ENCODE measurements around the gene NTM. TPM values are rescaled to one million over a fixed set of nuclear protein-coding genes. Genes with fewer than 3 reads are reported as not detected.

NTM gene
- total RNA-seq, 1 experiment from 2014 or later, result not detected

DNA sequence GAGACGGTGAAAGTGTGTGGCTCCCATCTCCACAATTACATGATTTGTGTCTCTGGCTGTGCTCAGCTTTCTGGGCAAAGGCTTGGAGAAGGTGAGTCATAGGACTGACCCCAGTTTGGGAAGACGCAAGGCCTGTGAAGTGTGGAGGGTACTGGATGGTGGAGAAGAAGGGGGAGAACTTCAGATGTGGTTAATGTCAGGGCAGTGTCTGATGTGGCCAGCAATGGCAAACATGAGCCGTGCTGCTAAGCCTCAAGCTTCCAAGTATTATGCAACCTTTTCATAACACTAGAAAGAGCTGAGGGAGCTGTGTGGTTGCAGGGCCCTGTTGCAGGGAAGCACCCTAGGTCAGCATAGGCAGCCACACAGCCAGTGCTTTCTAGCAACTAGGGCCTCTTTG is 110.9 kb downstream of the NTM start:
- DNase-seq (ENCODE audit: low read depth, low spot score) (no peak), ATAC-seq (no peak)
- H3K79me2 ChIP-seq (ENCODE audit: insufficient read depth, low read length), result no peaks in the 10 kb centered on the region
- BruUV-seq (replicated peaks), result no TSS peak
- H4K20me1 ChIP-seq (ENCODE audit: insufficient read depth), result no peaks in the 10 kb centered on the region
- no peak overlapping the region for H3K27ac ChIP-seq (ENCODE audit: low read depth, low read length)
- H3K9ac ChIP-seq (ENCODE audit: low read length), result no peak overlapping the region
- peaks cover 0 to 7% of the 10 kb centered on the region in 2 experiments; a peak in 1 of 4 replicates for H3K9me3 ChIP-seq (ENCODE audit: control insufficient read depth in 1 of 2, insufficient read depth in 1 of 2, low read depth in 1 of 2, low read length in 2 of 2)
- RAD21 ChIA-PET (ENCODE audit: low non-redundant PET in 1 of 2, low total read pairs in 2 of 2, uncharacterized antibody in 2 of 2, unreplicated experiment in 2 of 2), result no interaction called here
- H2AFZ ChIP-seq (ENCODE audit: low read depth, low read length, poor library complexity, severe bottlenecking), result no peak overlapping the region
- CTCF ChIA-PET, result no interaction called here
- TF ChIP-seq, protein P1, sequence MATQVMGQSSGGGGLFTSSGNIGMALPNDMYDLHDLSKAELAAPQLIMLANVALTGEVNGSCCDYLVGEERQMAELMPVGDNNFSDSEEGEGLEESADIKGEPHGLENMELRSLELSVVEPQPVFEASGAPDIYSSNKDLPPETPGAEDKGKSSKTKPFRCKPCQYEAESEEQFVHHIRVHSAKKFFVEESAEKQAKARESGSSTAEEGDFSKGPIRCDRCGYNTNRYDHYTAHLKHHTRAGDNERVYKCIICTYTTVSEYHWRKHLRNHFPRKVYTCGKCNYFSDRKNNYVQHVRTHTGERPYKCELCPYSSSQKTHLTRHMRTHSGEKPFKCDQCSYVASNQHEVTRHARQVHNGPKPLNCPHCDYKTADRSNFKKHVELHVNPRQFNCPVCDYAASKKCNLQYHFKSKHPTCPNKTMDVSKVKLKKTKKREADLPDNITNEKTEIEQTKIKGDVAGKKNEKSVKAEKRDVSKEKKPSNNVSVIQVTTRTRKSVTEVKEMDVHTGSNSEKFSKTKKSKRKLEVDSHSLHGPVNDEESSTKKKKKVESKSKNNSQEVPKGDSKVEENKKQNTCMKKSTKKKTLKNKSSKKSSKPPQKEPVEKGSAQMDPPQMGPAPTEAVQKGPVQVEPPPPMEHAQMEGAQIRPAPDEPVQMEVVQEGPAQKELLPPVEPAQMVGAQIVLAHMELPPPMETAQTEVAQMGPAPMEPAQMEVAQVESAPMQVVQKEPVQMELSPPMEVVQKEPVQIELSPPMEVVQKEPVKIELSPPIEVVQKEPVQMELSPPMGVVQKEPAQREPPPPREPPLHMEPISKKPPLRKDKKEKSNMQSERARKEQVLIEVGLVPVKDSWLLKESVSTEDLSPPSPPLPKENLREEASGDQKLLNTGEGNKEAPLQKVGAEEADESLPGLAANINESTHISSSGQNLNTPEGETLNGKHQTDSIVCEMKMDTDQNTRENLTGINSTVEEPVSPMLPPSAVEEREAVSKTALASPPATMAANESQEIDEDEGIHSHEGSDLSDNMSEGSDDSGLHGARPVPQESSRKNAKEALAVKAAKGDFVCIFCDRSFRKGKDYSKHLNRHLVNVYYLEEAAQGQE (IDR thresholded peaks at IDR 0.05; ENCODE audit: low read depth), result no peak
- no peak for TF ChIP-seq ELF1 (IDR thresholded peaks at IDR 0.05; ENCODE audit: borderline replicate concordance, low read depth)
- TF ChIP-seq SP1 (IDR thresholded peaks at IDR 0.05; ENCODE audit: low read depth), result no peak
- TF ChIP-seq JUND (IDR thresholded peaks at IDR 0.05), result no peak
- TF ChIP-seq ZNF274 (IDR thresholded peaks at IDR 0.05; ENCODE audit: low read depth, low read length), result no peak
- no peak for TF ChIP-seq CEBPB (IDR thresholded peaks at IDR 0.05; ENCODE audit: low read depth)
- TF ChIP-seq, protein P2, sequence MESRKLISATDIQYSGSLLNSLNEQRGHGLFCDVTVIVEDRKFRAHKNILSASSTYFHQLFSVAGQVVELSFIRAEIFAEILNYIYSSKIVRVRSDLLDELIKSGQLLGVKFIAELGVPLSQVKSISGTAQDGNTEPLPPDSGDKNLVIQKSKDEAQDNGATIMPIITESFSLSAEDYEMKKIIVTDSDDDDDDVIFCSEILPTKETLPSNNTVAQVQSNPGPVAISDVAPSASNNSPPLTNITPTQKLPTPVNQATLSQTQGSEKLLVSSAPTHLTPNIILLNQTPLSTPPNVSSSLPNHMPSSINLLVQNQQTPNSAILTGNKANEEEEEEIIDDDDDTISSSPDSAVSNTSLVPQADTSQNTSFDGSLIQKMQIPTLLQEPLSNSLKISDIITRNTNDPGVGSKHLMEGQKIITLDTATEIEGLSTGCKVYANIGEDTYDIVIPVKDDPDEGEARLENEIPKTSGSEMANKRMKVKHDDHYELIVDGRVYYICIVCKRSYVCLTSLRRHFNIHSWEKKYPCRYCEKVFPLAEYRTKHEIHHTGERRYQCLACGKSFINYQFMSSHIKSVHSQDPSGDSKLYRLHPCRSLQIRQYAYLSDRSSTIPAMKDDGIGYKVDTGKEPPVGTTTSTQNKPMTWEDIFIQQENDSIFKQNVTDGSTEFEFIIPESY (IDR thresholded peaks at IDR 0.05; ENCODE audit: extremely low read depth, insufficient replicate concordance, low read length), result no peak
- TF ChIP-seq POLR2AphosphoS5 (IDR thresholded peaks at IDR 0.05; ENCODE audit: low read depth, low read length), result no peak
- TF ChIP-seq, protein P3, sequence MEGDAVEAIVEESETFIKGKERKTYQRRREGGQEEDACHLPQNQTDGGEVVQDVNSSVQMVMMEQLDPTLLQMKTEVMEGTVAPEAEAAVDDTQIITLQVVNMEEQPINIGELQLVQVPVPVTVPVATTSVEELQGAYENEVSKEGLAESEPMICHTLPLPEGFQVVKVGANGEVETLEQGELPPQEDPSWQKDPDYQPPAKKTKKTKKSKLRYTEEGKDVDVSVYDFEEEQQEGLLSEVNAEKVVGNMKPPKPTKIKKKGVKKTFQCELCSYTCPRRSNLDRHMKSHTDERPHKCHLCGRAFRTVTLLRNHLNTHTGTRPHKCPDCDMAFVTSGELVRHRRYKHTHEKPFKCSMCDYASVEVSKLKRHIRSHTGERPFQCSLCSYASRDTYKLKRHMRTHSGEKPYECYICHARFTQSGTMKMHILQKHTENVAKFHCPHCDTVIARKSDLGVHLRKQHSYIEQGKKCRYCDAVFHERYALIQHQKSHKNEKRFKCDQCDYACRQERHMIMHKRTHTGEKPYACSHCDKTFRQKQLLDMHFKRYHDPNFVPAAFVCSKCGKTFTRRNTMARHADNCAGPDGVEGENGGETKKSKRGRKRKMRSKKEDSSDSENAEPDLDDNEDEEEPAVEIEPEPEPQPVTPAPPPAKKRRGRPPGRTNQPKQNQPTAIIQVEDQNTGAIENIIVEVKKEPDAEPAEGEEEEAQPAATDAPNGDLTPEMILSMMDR (IDR thresholded peaks at IDR 0.05 in 2 of 3, conservative IDR thresholded peaks at IDR 0.05 in 1 of 3; ENCODE audit: borderline replicate concordance in 1 of 3, insufficient read depth in 1 of 3, low read depth in 2 of 3, low read length in 2 of 3), result no peak
- TF ChIP-seq, protein P4, sequence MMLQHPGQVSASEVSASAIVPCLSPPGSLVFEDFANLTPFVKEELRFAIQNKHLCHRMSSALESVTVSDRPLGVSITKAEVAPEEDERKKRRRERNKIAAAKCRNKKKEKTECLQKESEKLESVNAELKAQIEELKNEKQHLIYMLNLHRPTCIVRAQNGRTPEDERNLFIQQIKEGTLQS (IDR thresholded peaks at IDR 0.05), result no peak
- TF ChIP-seq EGR1 (IDR thresholded peaks at IDR 0.05; ENCODE audit: low read depth), result no peak
- no peak for TF ChIP-seq ZFX (IDR thresholded peaks at IDR 0.05)
- no peaks in the 10 kb centered on the region for H3K4me1 ChIP-seq (ENCODE audit: control insufficient read depth in 1 of 2, insufficient read depth in 2 of 2, low read length in 2 of 2)
- H3K27me3 ChIP-seq (ENCODE audit: insufficient read depth, low read length), result no peaks in the 10 kb centered on the region
- H3K36me3 ChIP-seq (ENCODE audit: control insufficient read depth in 1 of 2, insufficient read depth in 2 of 2, low read length in 2 of 2), result no peaks in the 10 kb centered on the region
- no peaks in the 10 kb centered on the region for H3K9me2 ChIP-seq (ENCODE audit: insufficient read depth)
- POLR2A ChIA-PET, result no interaction called here
- intact Hi-C loops (cut with micrococcal nuclease), result no loop called here
- no peak overlapping the region for H3K4me3 ChIP-seq (replicated peaks in 1 of 2; ENCODE audit: low read depth in 1 of 2, low read length in 2 of 2)
- no peak overlapping the region for H3K4me2 ChIP-seq (ENCODE audit: low read length)

All from HCT116 (cell line).